ENCODE data around the gene CLCN3.

- TF ChIP-seq, protein P1, sequence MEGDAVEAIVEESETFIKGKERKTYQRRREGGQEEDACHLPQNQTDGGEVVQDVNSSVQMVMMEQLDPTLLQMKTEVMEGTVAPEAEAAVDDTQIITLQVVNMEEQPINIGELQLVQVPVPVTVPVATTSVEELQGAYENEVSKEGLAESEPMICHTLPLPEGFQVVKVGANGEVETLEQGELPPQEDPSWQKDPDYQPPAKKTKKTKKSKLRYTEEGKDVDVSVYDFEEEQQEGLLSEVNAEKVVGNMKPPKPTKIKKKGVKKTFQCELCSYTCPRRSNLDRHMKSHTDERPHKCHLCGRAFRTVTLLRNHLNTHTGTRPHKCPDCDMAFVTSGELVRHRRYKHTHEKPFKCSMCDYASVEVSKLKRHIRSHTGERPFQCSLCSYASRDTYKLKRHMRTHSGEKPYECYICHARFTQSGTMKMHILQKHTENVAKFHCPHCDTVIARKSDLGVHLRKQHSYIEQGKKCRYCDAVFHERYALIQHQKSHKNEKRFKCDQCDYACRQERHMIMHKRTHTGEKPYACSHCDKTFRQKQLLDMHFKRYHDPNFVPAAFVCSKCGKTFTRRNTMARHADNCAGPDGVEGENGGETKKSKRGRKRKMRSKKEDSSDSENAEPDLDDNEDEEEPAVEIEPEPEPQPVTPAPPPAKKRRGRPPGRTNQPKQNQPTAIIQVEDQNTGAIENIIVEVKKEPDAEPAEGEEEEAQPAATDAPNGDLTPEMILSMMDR (conservative IDR thresholded peaks at IDR 0.05; ENCODE audit: low read depth, low read length) = no peak
- TF ChIP-seq EZH2 (IDR thresholded peaks at IDR 0.05; ENCODE audit: low read length, unreplicated experiment) = no peak
- no peak for TF ChIP-seq EZH2phosphoT487 (IDR thresholded peaks at IDR 0.05; ENCODE audit: borderline replicate concordance, low read length)
Measured at GRCh38 chr4:169645627-169646026, 25.2 kb downstream of the CLCN3 start.
